ENCODE data around the gene CDKN1B. TPM values are rescaled to one million over a fixed set of nuclear protein-coding genes. Genes with fewer than 3 reads are reported as not detected.

The CDKN1B gene
- total and polyA plus RNA-seq, 7 experiments from 2014 or later = 15.1 to 205 (median 189) TPM

DNA sequence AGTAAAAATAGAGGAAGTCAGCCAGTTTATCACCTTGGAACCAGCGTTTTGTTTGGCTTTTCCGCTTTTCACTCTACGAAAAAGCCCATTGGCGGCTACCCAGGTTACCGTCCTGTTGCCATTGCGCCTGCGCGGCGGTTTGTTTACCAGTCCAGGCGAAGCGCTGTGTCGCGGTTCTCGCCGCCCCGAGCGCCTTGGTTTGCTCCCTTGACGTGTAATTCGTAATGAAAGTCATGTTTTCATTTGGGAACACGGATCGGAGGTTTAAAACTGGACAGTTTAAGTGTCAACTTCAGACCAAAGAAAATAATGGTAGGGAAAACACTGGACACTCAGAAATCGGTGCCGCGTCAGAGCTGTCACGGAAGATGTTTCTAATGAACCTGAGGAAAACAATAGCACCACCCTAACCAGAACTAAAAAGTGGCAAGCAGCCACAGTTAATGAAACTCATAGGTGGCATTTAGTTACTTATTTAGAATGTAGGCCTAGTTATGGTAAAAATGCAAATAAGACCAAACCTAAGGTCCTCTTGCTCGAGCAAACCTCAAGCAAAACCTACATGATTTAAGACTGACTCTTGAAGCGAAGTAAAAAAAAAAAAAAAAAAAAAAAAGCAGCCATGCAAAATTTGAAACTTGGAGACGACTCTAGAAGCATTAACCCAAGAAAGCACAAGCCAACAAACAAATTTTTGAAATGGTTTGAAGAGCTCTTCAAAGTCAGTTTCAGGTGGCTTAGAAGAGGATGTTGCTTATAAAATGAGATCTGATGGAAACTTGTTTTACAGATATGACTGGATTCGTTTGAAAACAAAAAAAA is 20.4 kb upstream of the CDKN1B start:
- intact Hi-C loops (cut with micrococcal nuclease) = loop anchor here (1.0 to 10.0 kb wide), 14 partner anchors 8 to 1522 kb away; partner anchors contain the start of genes BORCS5 (in 2 of the 2), CREBL2 (in 2 of the 2), DUSP16 (in 2 of the 2) and LRP6 (in 1 of the 2)
- Histone ChIP-seq H3K36me3 (ENCODE audit: control insufficient read depth in 2 of 3, insufficient read depth in 3 of 3, low read length in 3 of 3) (no peaks in the 10 kb centered on the region), H3K4me3 (ENCODE audit: low read length) (peak overlapping the region; percentile 63), H3K9me3 (ENCODE audit: control insufficient read depth in 2 of 3, low read length in 3 of 3) (no peaks in the 10 kb centered on the region), H3K27me3 (ENCODE audit: control insufficient read depth in 2 of 2, insufficient read depth in 2 of 2, low read length in 2 of 2) (no peaks in the 10 kb centered on the region), H3K4me1 (ENCODE audit: control insufficient read depth in 2 of 2, insufficient read depth in 2 of 2, low read length in 2 of 2) (peaks cover 11 to 16% of the 10 kb centered on the region in 2 donors), H3K27ac (ENCODE audit: low read depth, low read length) (peak overlapping the region; percentile 93)
- ChIA-PET CTCF (interaction anchor here (0.8 to 5.0 kb wide), 6 partner anchors 10 to 339 kb away, joined by 3 to 29 read pairs (median 4); partner anchors contain the start of gene CDKN1B), POLR2A (interaction anchor here (0.6 to 35.7 kb wide), 26 partner anchors 9 to 1672 kb away, joined by 3 to 1179 read pairs (median 4); partner anchors contain the start of genes BORCS5, CDKN1B, CREBL2 and MANSC1)
- ATAC-seq = peak; percentile 92
- DNase-seq = peak; percentile 86 to 97 (median 92)
- Mint-ChIP-seq H3K4me3 (peak overlapping the region; percentile 79 to 99 (median 95)), H3K27me3 (no peaks in the 10 kb centered on the region), H3K9me3 (peaks cover 0 to 5% (median 0%) of the 10 kb centered on the region in 11 donors), H3K27ac (peak overlapping the region; percentile 95 to 100 (median 100)), H3K4me1 (peaks cover 24 to 63% (median 33%) of the 10 kb centered on the region in 7 donors), H3K36me3 (peaks cover 0 to 20% (median 0%) of the 10 kb centered on the region in 5 donors)

GRCh38 chr12:12699345-12699744 is 17.8 kb upstream of the CDKN1B start:
- H3K4me3 ChIP-seq (ENCODE audit: low read length) = no peak overlapping the region
- intact Hi-C loops (cut with micrococcal nuclease) = loop anchor here (5.0 to 10.0 kb wide), 3 partner anchors 52 to 1525 kb away; partner anchors contain the start of genes LRP6 (in 1 of the 2) and SMIM10L1 (in 1 of the 2)
- no peaks in the 10 kb centered on the region for H3K36me3 ChIP-seq (ENCODE audit: control insufficient read depth in 2 of 3, insufficient read depth in 3 of 3, low read length in 3 of 3)
- DNase-seq (no peak), ATAC-seq (no peak)
- peaks cover 0 to 11% (median 0%) of the 10 kb centered on the region in 5 donors for H3K36me3 Mint-ChIP-seq
- no peaks in the 10 kb centered on the region for H3K27me3 ChIP-seq (ENCODE audit: control insufficient read depth in 2 of 2, insufficient read depth in 2 of 2, low read length in 2 of 2)
- H3K4me1 ChIP-seq (ENCODE audit: control insufficient read depth in 2 of 2, insufficient read depth in 2 of 2, low read length in 2 of 2) = peaks cover 16 to 21% of the 10 kb centered on the region in 2 donors
- no peaks in the 10 kb centered on the region for H3K9me3 ChIP-seq (ENCODE audit: control insufficient read depth in 2 of 3, low read length in 3 of 3)
- peaks cover 28 to 61% (median 48%) of the 10 kb centered on the region in 7 donors for H3K4me1 Mint-ChIP-seq
- ChIA-PET CTCF (interaction anchor here (0.7 to 5.0 kb wide), 4 partner anchors 16 to 46 kb away, joined by 3 to 29 read pairs (median 11); partner anchors contain the start of gene CDKN1B), POLR2A (interaction anchor here (0.6 to 35.7 kb wide), 6 partner anchors 8 to 161 kb away, joined by 3 to 1179 read pairs (median 4); partner anchors contain the start of gene CDKN1B)
- no peak overlapping the region for H3K27ac ChIP-seq (ENCODE audit: low read depth, low read length)
- H3K27ac Mint-ChIP-seq = peak overlapping the region in 6 of 9 donors; percentile 24 to 99 (median 53)
- peaks cover 0 to 5% (median 0%) of the 10 kb centered on the region in 11 donors for H3K9me3 Mint-ChIP-seq
- H3K27me3 Mint-ChIP-seq = no peaks in the 10 kb centered on the region
- H3K4me3 Mint-ChIP-seq = no peak overlapping the region

GRCh38 chr12:12700254-12700653 is 16.9 kb upstream of the CDKN1B start:
- Mint-ChIP-seq H3K27ac (peak overlapping the region in 1 of 9 donors; percentile 99), H3K36me3 (peaks cover 0 to 7% (median 0%) of the 10 kb centered on the region in 5 donors), H3K4me3 (no peak overlapping the region), H3K9me3 (peaks cover 0 to 5% (median 0%) of the 10 kb centered on the region in 11 donors), H3K27me3 (no peaks in the 10 kb centered on the region), H3K4me1 (peaks cover 34 to 60% (median 56%) of the 10 kb centered on the region in 7 donors)
- H3K4me1 ChIP-seq (ENCODE audit: control insufficient read depth in 2 of 2, insufficient read depth in 2 of 2, low read length in 2 of 2) = peaks cover 17 to 30% of the 10 kb centered on the region in 2 donors
- ChIA-PET POLR2A (interaction anchor here (0.7 to 35.7 kb wide), 6 partner anchors 9 to 1504 kb away, joined by 3 to 1179 read pairs (median 3); partner anchors contain the start of gene CDKN1B), CTCF (interaction anchor here (4.1 kb wide), 1 partner anchor 37 kb away, joined by 18 read pairs; no protein-coding TSS in a partner anchor)
- ATAC-seq (no peak), DNase-seq (no peak)
- no peak overlapping the region for H3K27ac ChIP-seq (ENCODE audit: low read depth, low read length)
- H3K4me3 ChIP-seq (ENCODE audit: low read length) = no peak overlapping the region
- intact Hi-C loops (cut with micrococcal nuclease) = loop anchor here (5.0 to 10.0 kb wide), 2 partner anchors 37 to 1145 kb away; no protein-coding TSS in a partner anchor
- H3K36me3 ChIP-seq (ENCODE audit: control insufficient read depth in 2 of 3, insufficient read depth in 3 of 3, low read length in 3 of 3) = no peaks in the 10 kb centered on the region
- H3K27me3 ChIP-seq (ENCODE audit: control insufficient read depth in 2 of 2, insufficient read depth in 2 of 2, low read length in 2 of 2) = no peaks in the 10 kb centered on the region
- no peaks in the 10 kb centered on the region for H3K9me3 ChIP-seq (ENCODE audit: control insufficient read depth in 2 of 3, low read length in 3 of 3)

GRCh38 chr12:12701457-12701856 is 15.7 kb upstream of the CDKN1B start:
- intact Hi-C loops (cut with micrococcal nuclease) = loop anchor here (5.0 to 10.0 kb wide), 2 partner anchors 36 to 1147 kb away; no protein-coding TSS in a partner anchor
- no peaks in the 10 kb centered on the region for H3K36me3 ChIP-seq (ENCODE audit: control insufficient read depth in 2 of 3, insufficient read depth in 3 of 3, low read length in 3 of 3)
- no peak overlapping the region for H3K27ac Mint-ChIP-seq
- H3K4me3 ChIP-seq (ENCODE audit: low read length) = no peak overlapping the region
- H3K4me1 Mint-ChIP-seq = peaks cover 28 to 54% (median 48%) of the 10 kb centered on the region in 7 donors
- H3K27ac ChIP-seq (ENCODE audit: low read depth, low read length) = no peak overlapping the region
- ChIA-PET POLR2A (interaction anchor here (0.7 to 35.7 kb wide), 7 partner anchors 8 to 325 kb away, joined by 3 to 1179 read pairs (median 3); partner anchors contain the start of gene CDKN1B), CTCF (interaction anchor here (0.6 to 1.5 kb wide), 2 partner anchors 46 to 69 kb away, joined by 6 to 9 read pairs; no protein-coding TSS in a partner anchor)
- H3K27me3 Mint-ChIP-seq = no peaks in the 10 kb centered on the region
- ATAC-seq (no peak), DNase-seq (no peak)
- H3K4me3 Mint-ChIP-seq = no peak overlapping the region
- H3K9me3 Mint-ChIP-seq = peaks cover 0 to 5% (median 0%) of the 10 kb centered on the region in 11 donors
- H3K9me3 ChIP-seq (ENCODE audit: control insufficient read depth in 2 of 3, low read length in 3 of 3) = no peaks in the 10 kb centered on the region
- no peaks in the 10 kb centered on the region for H3K27me3 ChIP-seq (ENCODE audit: control insufficient read depth in 2 of 2, insufficient read depth in 2 of 2, low read length in 2 of 2)
- peaks cover 0 to 7% (median 0%) of the 10 kb centered on the region in 5 donors for H3K36me3 Mint-ChIP-seq
- H3K4me1 ChIP-seq (ENCODE audit: control insufficient read depth in 2 of 2, insufficient read depth in 2 of 2, low read length in 2 of 2) = peaks cover 25 to 42% of the 10 kb centered on the region in 2 donors

- DNase-seq = peak in 7 of 9 donors; percentile 44 to 71 (median 60)
- Histone ChIP-seq H3K4me1 (ENCODE audit: control insufficient read depth in 2 of 2, insufficient read depth in 2 of 2, low read length in 2 of 2) (peaks cover 18 to 37% of the 10 kb centered on the region in 2 donors), H3K4me3 (ENCODE audit: low read length) (no peak overlapping the region), H3K27me3 (ENCODE audit: control insufficient read depth in 2 of 2, insufficient read depth in 2 of 2, low read length in 2 of 2) (no peaks in the 10 kb centered on the region), H3K36me3 (ENCODE audit: control insufficient read depth in 2 of 3, insufficient read depth in 3 of 3, low read length in 3 of 3) (no peaks in the 10 kb centered on the region), H3K9me3 (ENCODE audit: control insufficient read depth in 2 of 3, low read length in 3 of 3) (no peaks in the 10 kb centered on the region), H3K27ac (ENCODE audit: low read depth, low read length) (no peak overlapping the region)
- Mint-ChIP-seq H3K4me1 (peaks cover 17 to 35% (median 24%) of the 10 kb centered on the region in 7 donors), H3K27ac (peak overlapping the region; percentile 15 to 80 (median 64)), H3K27me3 (no peaks in the 10 kb centered on the region), H3K36me3 (peaks cover 0 to under 1% (median 0%) of the 10 kb centered on the region in 5 donors), H3K9me3 (no peaks in the 10 kb centered on the region), H3K4me3 (peak overlapping the region in 9 of 10 donors; percentile 16 to 76 (median 58))
- intact Hi-C loops (cut with micrococcal nuclease) = loop anchor here (1.0 to 10.0 kb wide), 10 partner anchors 8 to 1150 kb away; partner anchors contain the start of gene GPR19 (in 1 of the 2)
- POLR2A ChIA-PET = interaction anchor here (0.6 to 35.7 kb wide), 13 partner anchors 2 to 327 kb away, joined by 3 to 1179 read pairs (median 5); partner anchors contain the start of genes CDKN1B, DUSP16 and GPR19
- ATAC-seq = peak; percentile 92
- CTCF ChIA-PET = interaction anchor here (0.6 to 2.7 kb wide), 14 partner anchors 11 to 368 kb away, joined by 3 to 12 read pairs (median 4); partner anchors contain the start of gene APOLD1
Observed at GRCh38 chr12:12704593-12705230, 12.5 kb upstream of the CDKN1B start.

Measured in naive thymus-derived CD4-positive, alpha-beta T cell (primary cell).